ENCODE measurements around the gene HENMT1. TPM values are rescaled to one million over a fixed set of nuclear protein-coding genes. Genes with fewer than 3 reads are reported as not detected.
"Not testable (repeated sequence)": the region's sequence is repeated elsewhere in the genome, so short reads cannot be mapped to it uniquely, and the experiment has no call there.

The HENMT1 gene
- total RNA-seq, 1 donor from 2014 or later: 3.7 TPM

GRCh38 chr1:108644984-108645383, 15.9 kb downstream of the HENMT1 start:
- Histone ChIP-seq H3K79me2 (ENCODE audit: low read depth) (no peaks in the 10 kb centered on the region), H3K36me3 (no peaks in the 10 kb centered on the region), H3K27me3 (no peaks in the 10 kb centered on the region), H4K20me1 (ENCODE audit: low read depth) (no peaks in the 10 kb centered on the region), H3K9ac (no peak overlapping the region), H3K27ac (no peak overlapping the region), H3F3A (ENCODE audit: low read depth) (no peaks in the 10 kb centered on the region), H3K4me1 (no peaks in the 10 kb centered on the region), H3K9me3 (ENCODE audit: low read depth) (no peaks in the 10 kb centered on the region), H3K4me2 (no peak overlapping the region), H2AFZ (replicated peaks) (no peak overlapping the region), H3K4me3 (no peak overlapping the region)
- Mint-ChIP-seq H3K27me3 (ENCODE audit: insufficient read depth, low read depth) (peaks cover 7% of the 10 kb centered on the region), H3K9me3 (peaks cover 2% of the 10 kb centered on the region), H3K4me3 (no peak overlapping the region), H3K36me3 (peaks cover under 1% of the 10 kb centered on the region), H3K4me1 (no peaks in the 10 kb centered on the region), H3K27ac (no peak overlapping the region)
- TF ChIP-seq CTCF (IDR thresholded peaks at IDR 0.05): no peak
- no peak for TF ChIP-seq EZH2phosphoT487 (IDR thresholded peaks at IDR 0.05)
- TF ChIP-seq EZH2 (IDR thresholded peaks at IDR 0.05): no peak
- DNase-seq (ENCODE audit: low spot score): no peak

GRCh38 chr1:108643492-108644335, 17.2 kb downstream of the HENMT1 start:
- Mint-ChIP-seq H3K4me1 (no peaks in the 10 kb centered on the region), H3K9me3 (peaks cover 2% of the 10 kb centered on the region), H3K4me3 (no peak overlapping the region), H3K36me3 (peaks cover 4% of the 10 kb centered on the region), H3K27ac (no peak overlapping the region), H3K27me3 (ENCODE audit: insufficient read depth, low read depth) (peaks cover 7% of the 10 kb centered on the region)
- no peaks in the 10 kb centered on the region for H4K20me1 ChIP-seq (ENCODE audit: low read depth)
- H2AFZ ChIP-seq (replicated peaks): no peak overlapping the region
- no peaks in the 10 kb centered on the region for H3K36me3 ChIP-seq
- no peaks in the 10 kb centered on the region for H3K9me3 ChIP-seq (ENCODE audit: low read depth)
- H3K4me3 ChIP-seq: no peak overlapping the region
- H3K79me2 ChIP-seq (ENCODE audit: low read depth): no peaks in the 10 kb centered on the region
- no peak overlapping the region for H3K4me2 ChIP-seq
- DNase-seq (ENCODE audit: low spot score): peak; percentile 54
- H3F3A ChIP-seq (ENCODE audit: low read depth): no peaks in the 10 kb centered on the region
- no peaks in the 10 kb centered on the region for H3K4me1 ChIP-seq
- H3K27ac ChIP-seq: no peak overlapping the region
- H3K27me3 ChIP-seq: no peaks in the 10 kb centered on the region
- TF ChIP-seq EZH2 (IDR thresholded peaks at IDR 0.05) (no peak), EZH2phosphoT487 (IDR thresholded peaks at IDR 0.05) (no peak), CTCF (IDR thresholded peaks at IDR 0.05) (peak; percentile 63)
- H3K9ac ChIP-seq: no peak overlapping the region

- not testable (repeated sequence) for DNase-seq (ENCODE audit: low spot score); H3K27ac Mint-ChIP-seq; H2AFZ ChIP-seq (replicated peaks); H3K36me3 ChIP-seq; H3K4me2 ChIP-seq; H3K4me1 Mint-ChIP-seq; H3K9me3 Mint-ChIP-seq; H3F3A ChIP-seq (ENCODE audit: low read depth); H3K4me3 Mint-ChIP-seq; H3K9me3 ChIP-seq (ENCODE audit: low read depth); H3K27me3 ChIP-seq; H3K27me3 Mint-ChIP-seq (ENCODE audit: insufficient read depth, low read depth); H3K79me2 ChIP-seq (ENCODE audit: low read depth); H3K4me1 ChIP-seq; H3K36me3 Mint-ChIP-seq; H4K20me1 ChIP-seq (ENCODE audit: low read depth); H3K27ac ChIP-seq; H3K4me3 ChIP-seq; H3K9ac ChIP-seq
Observed at GRCh38 chr1:108640863-108641262, 20.0 kb downstream of the HENMT1 start.

- H3K9me3 Mint-ChIP-seq: peaks cover 2% of the 10 kb centered on the region
- H3K4me1 Mint-ChIP-seq: no peaks in the 10 kb centered on the region
- H3K27ac Mint-ChIP-seq: peak overlapping the region; percentile 81
- Histone ChIP-seq H3F3A (ENCODE audit: low read depth) (no peaks in the 10 kb centered on the region), H2AFZ (replicated peaks) (no peak overlapping the region), H3K9me3 (ENCODE audit: low read depth) (no peaks in the 10 kb centered on the region), H3K4me1 (no peaks in the 10 kb centered on the region), H3K4me2 (no peak overlapping the region), H3K36me3 (no peaks in the 10 kb centered on the region), H3K27me3 (no peaks in the 10 kb centered on the region), H3K9ac (no peak overlapping the region), H3K79me2 (ENCODE audit: low read depth) (no peaks in the 10 kb centered on the region), H4K20me1 (ENCODE audit: low read depth) (no peaks in the 10 kb centered on the region), H3K4me3 (no peak overlapping the region), H3K27ac (no peak overlapping the region)
- H3K4me3 Mint-ChIP-seq: no peak overlapping the region
- H3K27me3 Mint-ChIP-seq (ENCODE audit: insufficient read depth, low read depth): no peaks in the 10 kb centered on the region
- peaks cover 6% of the 10 kb centered on the region for H3K36me3 Mint-ChIP-seq
- TF ChIP-seq EZH2phosphoT487 (IDR thresholded peaks at IDR 0.05) (no peak), EZH2 (IDR thresholded peaks at IDR 0.05) (no peak), CTCF (IDR thresholded peaks at IDR 0.05) (no peak)
- DNase-seq (ENCODE audit: low spot score): no peak
Observed at GRCh38 chr1:108639899-108640560, 20.9 kb downstream of the HENMT1 start.

Data from neural progenitor cell (in vitro differentiated cells).